A549 (cell line): ENCODE data around the gene SYCE1. TPM values are rescaled to one million over a fixed set of nuclear protein-coding genes. Genes with fewer than 3 reads are reported as not detected.

ENCODE experiments used
- ATAC-seq, 2 experiments: fragments of 200-7000 bp in 1 of 2; fragments of >200 bp in 1 of 2; cut with Nextera tagmentation in 1 of 2; cut with Tn5 transposase in 1 of 2; 3 replicates each; pipeline versions ENCODE4 v1.8.0 to v1.9.1; 2018 to 2020; ENCODE audit warnings: mild to moderate bottlenecking in 1 of 2, moderate library complexity in 1 of 2
- CTCF ChIA-PET: fragments of 300-600 bp; sonication (Branson Sonifier 250); formaldehyde crosslinking; extraction: SDS; loops from one replicate; lab custom pipeline; 2021; ENCODE audit warnings: antibody characterized with exemption, inconsistent platforms; lab: Yijun Ruan, JAX
- POLR2A ChIA-PET: fragments of 350-600 bp; formaldehyde crosslinking; extraction: SDS; loops from one replicate; lab custom pipeline; 2021; ENCODE audit warnings: antibody characterized with exemption, inconsistent platforms; lab: Yijun Ruan, JAX
- DNase-seq, 2 experiments: peaks; one replicate each; pipeline versions ENCODE4 v3.0.0 to v3.0.0-alpha.2; 2011 to 2016; ENCODE audit warnings: low read depth in 1 of 2, low spot score in 1 of 2
- FAIRE-seq: peaks from 2 replicates; lab custom pipeline; 2011; peaks lifted over from hg19 to GRCh38; lab: Jason Lieb, UNC
- H3K27ac ChIP-seq, 2 experiments: fragments of >200 bp; sonication (Bioruptor Twin); formaldehyde crosslinking; 3 replicates each; pipeline ENCODE4 v1.5.1; 2016 to 2017
- H3K4me1 ChIP-seq: fragments of >200 bp; sonication (Bioruptor Twin); formaldehyde crosslinking; 3 replicates; pipeline ENCODE4 v1.6.1; 2016
- H3K4me2 ChIP-seq: fragments of >200 bp; sonication (Bioruptor Twin); formaldehyde crosslinking; 3 replicates; pipeline ENCODE4 v1.6.1; 2016
- H3K4me3 ChIP-seq: fragments of >200 bp; sonication (Bioruptor Twin); formaldehyde crosslinking; 3 replicates; pipeline ENCODE4 v1.5.1; 2016
- H3K9me3 ChIP-seq: fragments of >200 bp; sonication (Bioruptor Twin); formaldehyde crosslinking; 3 replicates; pipeline ENCODE4 v1.6.1; 2016
- BCL3 ChIP-seq: fragments of >200 bp; sonication (Bioruptor Twin); formaldehyde crosslinking; IDR thresholded peaks from 3 replicates; pipeline ENCODE4 v1.6.1; 2016
- BHLHE40 ChIP-seq: IDR thresholded peaks from 2 replicates; pipeline ENCODE4 v1.6.1; 2012; ENCODE audit warnings: low read depth, low read length, inconsistent platforms
- CBX2 ChIP-seq: fragments of 200-600 bp; sonication (generic); IDR thresholded peaks from 2 replicates; pipeline ENCODE4 v1.6.1; 2016; ENCODE audit warnings: low read depth, mild to moderate bottlenecking, borderline replicate concordance
- CEBPB ChIP-seq, 2 experiments: fragments of >200 bp in 1 of 2; sonication (Bioruptor Twin) in 1 of 2; formaldehyde crosslinking in 1 of 2; IDR thresholded peaks; 2 replicates each; pipeline ENCODE4 v1.6.1; 2012 to 2016
- CHD2 ChIP-seq: fragments of 150-350 bp; IDR thresholded peaks from 2 replicates; pipeline ENCODE4 v1.6.1; 2014; ENCODE audit warnings: low read length; ENCODE audit not compliant: partially characterized antibody
- CHD4 ChIP-seq: fragments of 200-600 bp; sonication (generic); IDR thresholded peaks from 2 replicates; pipeline ENCODE4 v1.6.1; 2016; ENCODE audit warnings: antibody characterized with exemption, mild to moderate bottlenecking, borderline replicate concordance
- E2F6 ChIP-seq: IDR thresholded peaks from 2 replicates; pipeline ENCODE4 v1.6.1; 2012; ENCODE audit warnings: low read depth, borderline replicate concordance
- EHF ChIP-seq: fragments of 250-450 bp; sonication (Bioruptor Pico); IDR thresholded peaks from 2 replicates; pipeline ENCODE4 v1.5.0; 2020; ENCODE audit warnings: mild to moderate bottlenecking
- ELK1 ChIP-seq: fragments of 150-350 bp; IDR thresholded peaks from 2 replicates; pipeline ENCODE4 v1.6.1; 2014; ENCODE audit warnings: low read depth, mild to moderate bottlenecking, low read length
- EP300 ChIP-seq, 2 experiments: fragments of >200 bp; sonication (Bioruptor Twin); formaldehyde crosslinking; IDR thresholded peaks; 2 replicates in 1 of 2; 3 replicates in 1 of 2; pipeline ENCODE4 v1.6.1; 2016 to 2017
- ESRRA ChIP-seq: fragments of 150-350 bp; IDR thresholded peaks from 2 replicates; pipeline ENCODE4 v1.6.1; 2014; ENCODE audit warnings: mild to moderate bottlenecking, low read length, borderline replicate concordance
- FOSL2 ChIP-seq, 2 experiments: fragments of 450-650 bp in 1 of 2; fragments of >200 bp in 1 of 2; sonication (Bioruptor Twin) in 1 of 2; formaldehyde crosslinking; IDR thresholded peaks; 2 replicates each; pipeline versions ENCODE4 v1.5.0 to v1.6.1; 2016 to 2020; ENCODE audit warnings: mild to moderate bottlenecking in 1 of 2, moderate library complexity in 1 of 2
- FOXS1 ChIP-seq: fragments of 250-450 bp; sonication (Bioruptor Pico); IDR thresholded peaks from 2 replicates; pipeline ENCODE4 v1.5.0; 2020; ENCODE audit warnings: mild to moderate bottlenecking, moderate library complexity
- GATA3 ChIP-seq: IDR thresholded peaks from 2 replicates; pipeline ENCODE4 v1.6.1; 2012; ENCODE audit warnings: borderline replicate concordance
- HOXA7 ChIP-seq: fragments of 250-450 bp; sonication (Bioruptor Pico); IDR thresholded peaks from 2 replicates; pipeline ENCODE4 v1.5.0; 2020; ENCODE audit warnings: mild to moderate bottlenecking, moderate library complexity
- HOXB13 ChIP-seq: fragments of 250-450 bp; sonication (Bioruptor Pico); IDR thresholded peaks from 2 replicates; pipeline ENCODE4 v1.5.0; 2020; ENCODE audit warnings: low read depth, mild to moderate bottlenecking, moderate library complexity
- HOXB5 ChIP-seq: fragments of 250-450 bp; sonication (Bioruptor Pico); IDR thresholded peaks from 2 replicates; pipeline ENCODE4 v1.5.0; 2020; ENCODE audit warnings: mild to moderate bottlenecking, moderate library complexity
- KDM1A ChIP-seq: fragments of 200-600 bp; sonication (generic); IDR thresholded peaks from 2 replicates; pipeline ENCODE4 v1.6.1; 2016; ENCODE audit warnings: low read depth, mild to moderate bottlenecking
- NPAS2 ChIP-seq: fragments of 250-450 bp; sonication (Bioruptor Pico); IDR thresholded peaks from 2 replicates; pipeline ENCODE4 v1.8.0; 2022; ENCODE audit warnings: mild to moderate bottlenecking, moderate library complexity, borderline replicate concordance
- PHF8 ChIP-seq: fragments of 200-600 bp; sonication (generic); IDR thresholded peaks from 2 replicates; pipeline ENCODE4 v1.6.1; 2016; ENCODE audit warnings: low read depth, mild to moderate bottlenecking, antibody characterized with exemption, moderate library complexity, borderline replicate concordance
- POLR2AphosphoS2 ChIP-seq: conservative IDR thresholded peaks from 2 replicates; pipeline ENCODE4 v1.6.1; 2012; ENCODE audit warnings: low read length, improper control_type of control experiment, inconsistent platforms
- RAD21 ChIP-seq, 2 experiments: fragments of >200 bp in 1 of 2; sonication (Bioruptor Twin) in 1 of 2; formaldehyde crosslinking in 1 of 2; IDR thresholded peaks in 1 of 2; conservative IDR thresholded peaks in 1 of 2; 2 replicates in 1 of 2; 3 replicates in 1 of 2; pipeline ENCODE4 v1.6.1; 2012 to 2018; ENCODE audit warnings: inconsistent platforms in 1 of 2
- RARB ChIP-seq: fragments of 250-450 bp; sonication (Bioruptor Pico); IDR thresholded peaks from 2 replicates; pipeline ENCODE4 v1.8.0; 2021; ENCODE audit warnings: mild to moderate bottlenecking, moderate library complexity
- RNF2 ChIP-seq: fragments of 200-600 bp; sonication (generic); IDR thresholded peaks from 2 replicates; pipeline ENCODE4 v1.6.1; 2016; ENCODE audit warnings: low read depth, mild to moderate bottlenecking, antibody characterized with exemption, moderate library complexity, borderline replicate concordance
- SREBF2 ChIP-seq: fragments of 450-650 bp; IDR thresholded peaks from 2 replicates; pipeline ENCODE4 v1.6.1; 2014; ENCODE audit warnings: mild to moderate bottlenecking, moderate library complexity
- ZC3H11A ChIP-seq: fragments of 450-650 bp; IDR thresholded peaks from 2 replicates; pipeline ENCODE4 v1.6.1; 2014; ENCODE audit warnings: antibody characterized with exemption, mild to moderate bottlenecking
- ZNF302 ChIP-seq: fragments of 250-450 bp; sonication (Bioruptor Pico); IDR thresholded peaks from 2 replicates; pipeline ENCODE4 v1.9.0; 2021; ENCODE audit warnings: inconsistent platforms, mild to moderate bottlenecking, moderate library complexity
- ZSCAN20 ChIP-seq: fragments of 250-450 bp; sonication (Bioruptor Pico); IDR thresholded peaks from 2 replicates; pipeline ENCODE4 v1.8.0; 2022; ENCODE audit warnings: mild to moderate bottlenecking, moderate library complexity
- WGBS: methylation state at CpG from one replicate; pipeline ENCODE4 v1.1.6; 2017; ENCODE audit errors: missing lambda C conversion rate; 5-methylcytosine and 5-hydroxymethylcytosine counted together
- polyA plus RNA-seq, 4 experiments: library from polyadenylated mRNA; depleted of rRNA in 3 of 4; stranded (reverse); fragments of >200 nt; fragmentation: RNase III in 1 of 4; extraction: RNeasy Plus Mini Kit Qiagen cat#74134 plus additional on column Dnase treatment in 1 of 4; gene quantifications; 2 replicates in 3 of 4; 3 replicates in 1 of 4; pipeline ENCODE4 v1.2.3, GENCODE V29; 2011 to 2017
- TF ChIP-seq, protein P1 (sequence below): fragments of 250-450 bp; sonication (Bioruptor Pico); IDR thresholded peaks from 2 replicates; pipeline ENCODE4 v1.5.0; 2020; ENCODE audit warnings: low read depth, mild to moderate bottlenecking, moderate library complexity
- TF ChIP-seq, protein P2 (sequence below): IDR thresholded peaks from 2 replicates; pipeline ENCODE4 v1.6.1; 2012
- TF ChIP-seq, protein P3 (sequence below): fragments of >200 bp; sonication (Bioruptor Twin); formaldehyde crosslinking; IDR thresholded peaks from 3 replicates; pipeline ENCODE4 v1.5.1; 2016

The SYCE1 gene
- polyA plus RNA-seq, 2 of the 4 experiments (the other 2 are of a cell fraction): not detected

DNA sequence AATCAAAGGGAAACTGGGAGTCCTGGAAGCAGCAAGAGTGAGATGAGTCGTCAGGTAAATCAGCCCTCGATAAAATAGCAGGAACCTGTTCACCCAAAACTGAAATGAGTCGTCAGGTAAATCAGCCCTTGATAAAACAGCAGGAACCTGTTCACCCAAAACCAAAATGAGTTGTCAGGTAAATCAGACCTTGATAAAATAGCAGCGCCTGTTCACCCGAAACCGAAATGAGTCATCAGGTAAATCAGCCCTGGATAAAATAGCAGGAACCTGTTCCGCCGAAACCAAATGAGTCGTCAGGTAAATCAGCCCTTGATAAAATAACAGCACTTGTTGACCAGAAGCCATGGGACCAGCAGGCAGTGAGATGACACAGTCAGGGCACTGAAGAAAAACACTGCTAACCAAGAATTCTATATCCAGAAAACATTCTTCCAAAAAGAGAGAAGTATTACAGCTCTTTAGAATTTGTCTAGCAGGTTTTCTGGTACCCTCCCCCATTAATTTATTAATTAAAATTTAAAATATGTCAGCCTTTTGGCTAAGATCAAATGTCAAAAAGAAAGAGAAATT lies 41.7 kb downstream of the SYCE1 start:
- CTCF ChIA-PET: no interaction called here
- DNase-seq (no peak), FAIRE-seq (no peak), ATAC-seq (no peak)
- H3K27ac ChIP-seq: no peak overlapping the region
- H3K4me3 ChIP-seq: no peak overlapping the region
- POLR2A ChIA-PET: no interaction called here
- 0 out of 3 replicates have a peak, but pooled peaks cover 5% of the 10 kb centered on the region for H3K4me1 ChIP-seq
- peaks cover 39% of the 10 kb centered on the region for H3K9me3 ChIP-seq
- H3K4me2 ChIP-seq: no peak overlapping the region
- TF ChIP-seq FOSL2 (IDR thresholded peaks at IDR 0.05) (no peak), FOSL2 (CRISPR knock-in tag; IDR thresholded peaks at IDR 0.05) (peak; percentile 21; the same call in 1 of the 2 replicates), ZSCAN20 (no peak), E2F6 (no peak), BHLHE40 (no peak)
- 15% methylated on average over 9 of the region's 9 CpGs for WGBS

- FAIRE-seq (no peak), DNase-seq (peak; percentile 79 to 91)
- TF ChIP-seq, protein P1, sequence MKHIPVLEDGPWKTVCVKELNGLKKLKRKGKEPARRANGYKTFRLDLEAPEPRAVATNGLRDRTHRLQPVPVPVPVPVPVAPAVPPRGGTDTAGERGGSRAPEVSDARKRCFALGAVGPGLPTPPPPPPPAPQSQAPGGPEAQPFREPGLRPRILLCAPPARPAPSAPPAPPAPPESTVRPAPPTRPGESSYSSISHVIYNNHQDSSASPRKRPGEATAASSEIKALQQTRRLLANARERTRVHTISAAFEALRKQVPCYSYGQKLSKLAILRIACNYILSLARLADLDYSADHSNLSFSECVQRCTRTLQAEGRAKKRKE: peak; percentile 49; the same call in 1 of the 2 replicates
- TF ChIP-seq, protein P2, sequence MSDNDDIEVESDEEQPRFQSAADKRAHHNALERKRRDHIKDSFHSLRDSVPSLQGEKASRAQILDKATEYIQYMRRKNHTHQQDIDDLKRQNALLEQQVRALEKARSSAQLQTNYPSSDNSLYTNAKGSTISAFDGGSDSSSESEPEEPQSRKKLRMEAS: peak; percentile 90
- TF ChIP-seq RNF2 (peak; percentile 58; the same call in 1 of the 2 replicates), ESRRA (no peak), ELK1 (no peak), CHD4 (no peak), RARB (CRISPR knock-in tag) (no peak), BCL3 (no peak), HOXB5 (0 out of 2 replicates have a peak, but pooled peaks have one; percentile 54), ZNF302 (CRISPR knock-in tag) (no peak), POLR2AphosphoS2 (no peak), CHD2 (no peak), HOXB13 (CRISPR knock-in tag) (peak; percentile 54; the same call in 1 of the 2 replicates), KDM1A (no peak), PHF8 (peak; percentile 56; the same call in 1 of the 2 replicates), SREBF2 (no peak), CBX2 (no peak), EHF (CRISPR knock-in tag) (0 out of 2 replicates have a peak, but pooled peaks have one; percentile 24), ZC3H11A (no peak), FOXS1 (no peak), EP300 (IDR thresholded peaks at IDR 0.05) (no peak), HOXA7 (no peak), GATA3 (no peak), NPAS2 (CRISPR knock-in tag) (no peak), RAD21 (conservative IDR thresholded peaks at IDR 0.05 in 1 of 2, IDR thresholded peaks at IDR 0.05 in 1 of 2) (peak; percentile 44 to 59), CEBPB (IDR thresholded peaks at IDR 0.05) (no peak)
- TF ChIP-seq, protein P3, sequence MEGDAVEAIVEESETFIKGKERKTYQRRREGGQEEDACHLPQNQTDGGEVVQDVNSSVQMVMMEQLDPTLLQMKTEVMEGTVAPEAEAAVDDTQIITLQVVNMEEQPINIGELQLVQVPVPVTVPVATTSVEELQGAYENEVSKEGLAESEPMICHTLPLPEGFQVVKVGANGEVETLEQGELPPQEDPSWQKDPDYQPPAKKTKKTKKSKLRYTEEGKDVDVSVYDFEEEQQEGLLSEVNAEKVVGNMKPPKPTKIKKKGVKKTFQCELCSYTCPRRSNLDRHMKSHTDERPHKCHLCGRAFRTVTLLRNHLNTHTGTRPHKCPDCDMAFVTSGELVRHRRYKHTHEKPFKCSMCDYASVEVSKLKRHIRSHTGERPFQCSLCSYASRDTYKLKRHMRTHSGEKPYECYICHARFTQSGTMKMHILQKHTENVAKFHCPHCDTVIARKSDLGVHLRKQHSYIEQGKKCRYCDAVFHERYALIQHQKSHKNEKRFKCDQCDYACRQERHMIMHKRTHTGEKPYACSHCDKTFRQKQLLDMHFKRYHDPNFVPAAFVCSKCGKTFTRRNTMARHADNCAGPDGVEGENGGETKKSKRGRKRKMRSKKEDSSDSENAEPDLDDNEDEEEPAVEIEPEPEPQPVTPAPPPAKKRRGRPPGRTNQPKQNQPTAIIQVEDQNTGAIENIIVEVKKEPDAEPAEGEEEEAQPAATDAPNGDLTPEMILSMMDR: peak; percentile 96
Observed at GRCh38 chr10:133520193-133520738, 45.1 kb downstream of the SYCE1 start.

More at GRCh38 chr10:133520193-133520738, 45.1 kb downstream of the SYCE1 start:
- peak overlapping the region; percentile 49 for H3K4me3 ChIP-seq
- POLR2A ChIA-PET: no interaction called here
- H3K9me3 ChIP-seq: peaks cover 48% of the 10 kb centered on the region
- ATAC-seq: peak; percentile 100
- CTCF ChIA-PET: interaction anchor here (0.7 to 2.5 kb wide), 17 partner anchors 9 to 295 kb away, joined by 3 to 14 read pairs (median 3); no protein-coding TSS in a partner anchor
- peak overlapping the region; percentile 71 to 80 for H3K27ac ChIP-seq
- under 1% methylated on average over 22 of the region's 33 CpGs for WGBS
- 0 out of 3 replicates have a peak, but pooled peaks cover 3% of the 10 kb centered on the region for H3K4me1 ChIP-seq
- peak overlapping the region; percentile 85 for H3K4me2 ChIP-seq
